ENCODE measurements around the gene ENPEP. TPM values are rescaled to one million over a fixed set of nuclear protein-coding genes. Genes with fewer than 3 reads are reported as not detected.
"Not testable (repeated sequence)": the region's sequence is repeated elsewhere in the genome, so short reads cannot be mapped to it uniquely, and the experiment has no call there.

The ENPEP gene
- total RNA-seq, 1 donor from 2014 or later = 2.7 TPM

- no peak for ATAC-seq
- DNase-seq = no peak
- intact Hi-C loops (cut with micrococcal nuclease) = no loop called here
These were observed 4.9 kb downstream of the ENPEP start for GRCh38 chr4:110480746-110481271.

- ATAC-seq (no peak), DNase-seq (no peak)
- intact Hi-C loops (cut with micrococcal nuclease) = no loop called here
These were observed 7.6 kb downstream of the ENPEP start for GRCh38 chr4:110483516-110483915.

- ATAC-seq (no peak), DNase-seq (no peak)
- intact Hi-C loops (cut with micrococcal nuclease) = no loop called here
These were observed 8.1 kb downstream of the ENPEP start for GRCh38 chr4:110484029-110484428.

GRCh38 chr4:110484767-110485166, 8.8 kb downstream of the ENPEP start:
- DNase-seq (no peak), ATAC-seq (no peak)
- intact Hi-C loops (cut with micrococcal nuclease) = no loop called here

GRCh38 chr4:110485452-110485851, 9.5 kb downstream of the ENPEP start:
- DNase-seq (no peak), ATAC-seq (no peak)
- intact Hi-C loops (cut with micrococcal nuclease) = no loop called here

- intact Hi-C loops (cut with micrococcal nuclease) = no loop called here
- ATAC-seq (no peak), DNase-seq (no peak)
These were observed 10.3 kb downstream of the ENPEP start for GRCh38 chr4:110486256-110486655.

- intact Hi-C loops (cut with micrococcal nuclease); ATAC-seq; DNase-seq: not testable (repeated sequence)
These were observed 10.9 kb downstream of the ENPEP start for GRCh38 chr4:110486850-110487249.

GRCh38 chr4:110487873-110488272, 11.9 kb downstream of the ENPEP start:
- DNase-seq = no peak
- ATAC-seq = peak; percentile 96
- intact Hi-C loops (cut with micrococcal nuclease) = no loop called here

- ATAC-seq (no peak), DNase-seq (no peak)
- intact Hi-C loops (cut with micrococcal nuclease) = no loop called here
These were observed 14.1 kb downstream of the ENPEP start for GRCh38 chr4:110489901-110490508.

- ATAC-seq = no peak
- DNase-seq = no peak
- intact Hi-C loops (cut with micrococcal nuclease) = no loop called here
These were observed 16.6 kb downstream of the ENPEP start for GRCh38 chr4:110492522-110492921.

GRCh38 chr4:110493520-110493919, 17.6 kb downstream of the ENPEP start:
- DNase-seq (no peak), ATAC-seq (no peak)
- intact Hi-C loops (cut with micrococcal nuclease) = no loop called here

- intact Hi-C loops (cut with micrococcal nuclease) = no loop called here
- no peak for DNase-seq
- ATAC-seq = no peak
These were observed 22.5 kb downstream of the ENPEP start for GRCh38 chr4:110498420-110498819.

GRCh38 chr4:110499126-110499525, 23.2 kb downstream of the ENPEP start:
- intact Hi-C loops (cut with micrococcal nuclease) = no loop called here
- ATAC-seq (no peak), DNase-seq (no peak)

GRCh38 chr4:110501826-110502225, 25.9 kb downstream of the ENPEP start:
- no peak for DNase-seq
- ATAC-seq = no peak
- intact Hi-C loops (cut with micrococcal nuclease) = no loop called here

GRCh38 chr4:110503270-110504083, 27.5 kb downstream of the ENPEP start:
- intact Hi-C loops (cut with micrococcal nuclease) = no loop called here
- DNase-seq = peak; percentile 28
- ATAC-seq = peak; percentile 82

GRCh38 chr4:110504084-110504435, 28.1 kb downstream of the ENPEP start:
- intact Hi-C loops (cut with micrococcal nuclease) = no loop called here
- DNase-seq = no peak
- ATAC-seq = no peak

GRCh38 chr4:110505440-110505839, 29.5 kb downstream of the ENPEP start:
- no peak for ATAC-seq
- intact Hi-C loops (cut with micrococcal nuclease) = no loop called here
- DNase-seq = no peak

GRCh38 chr4:110508827-110509710, 33.1 kb downstream of the ENPEP start:
- intact Hi-C loops (cut with micrococcal nuclease) = no loop called here
- ATAC-seq (peak; percentile 38), DNase-seq (no peak)

GRCh38 chr4:110510277-110510676, 34.3 kb downstream of the ENPEP start:
- intact Hi-C loops (cut with micrococcal nuclease) = loop anchor here (10.0 kb wide), 1 partner anchor 195 kb away; no protein-coding TSS in a partner anchor
- DNase-seq = no peak
- no peak for ATAC-seq
